CD4-positive, alpha-beta T cell treated with Interleukin-10 for 1 hour (primary cell): Measurements from ENCODE around the gene BET1.

Experiments used
- DNase-seq: peaks from one replicate; pipeline ENCODE4 v3.0.0-alpha.2; 2020

The BET1 gene

GRCh38 chr7:93955304-93955703 lies 48.9 kb downstream of the BET1 start:
- DNase-seq = no peak

DNA sequence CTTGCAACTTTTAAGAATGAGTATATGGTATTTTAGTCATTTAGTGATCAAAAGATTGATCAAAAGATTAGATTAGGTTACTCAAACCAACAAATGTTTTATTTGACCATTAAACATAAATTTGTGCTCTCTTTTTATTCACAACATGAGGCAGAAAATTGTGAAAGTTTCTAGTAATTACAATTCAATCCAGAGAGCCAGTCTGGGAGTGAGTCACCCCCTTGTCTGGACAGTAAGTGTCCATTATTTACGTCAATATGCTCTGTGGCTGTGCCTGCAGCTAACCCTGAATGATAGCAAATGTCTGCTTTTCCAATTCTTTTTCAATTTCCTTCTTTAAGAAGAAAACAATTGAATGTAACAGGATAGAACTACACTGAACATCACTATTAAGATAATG lies 54.7 kb downstream of the BET1 start:
- DNase-seq = no peak

GRCh38 chr7:93948873-93949272 lies 55.3 kb downstream of the BET1 start:
- no peak for DNase-seq

GRCh38 chr7:93948106-93948505 lies 56.0 kb downstream of the BET1 start:
- no peak for DNase-seq

DNA sequence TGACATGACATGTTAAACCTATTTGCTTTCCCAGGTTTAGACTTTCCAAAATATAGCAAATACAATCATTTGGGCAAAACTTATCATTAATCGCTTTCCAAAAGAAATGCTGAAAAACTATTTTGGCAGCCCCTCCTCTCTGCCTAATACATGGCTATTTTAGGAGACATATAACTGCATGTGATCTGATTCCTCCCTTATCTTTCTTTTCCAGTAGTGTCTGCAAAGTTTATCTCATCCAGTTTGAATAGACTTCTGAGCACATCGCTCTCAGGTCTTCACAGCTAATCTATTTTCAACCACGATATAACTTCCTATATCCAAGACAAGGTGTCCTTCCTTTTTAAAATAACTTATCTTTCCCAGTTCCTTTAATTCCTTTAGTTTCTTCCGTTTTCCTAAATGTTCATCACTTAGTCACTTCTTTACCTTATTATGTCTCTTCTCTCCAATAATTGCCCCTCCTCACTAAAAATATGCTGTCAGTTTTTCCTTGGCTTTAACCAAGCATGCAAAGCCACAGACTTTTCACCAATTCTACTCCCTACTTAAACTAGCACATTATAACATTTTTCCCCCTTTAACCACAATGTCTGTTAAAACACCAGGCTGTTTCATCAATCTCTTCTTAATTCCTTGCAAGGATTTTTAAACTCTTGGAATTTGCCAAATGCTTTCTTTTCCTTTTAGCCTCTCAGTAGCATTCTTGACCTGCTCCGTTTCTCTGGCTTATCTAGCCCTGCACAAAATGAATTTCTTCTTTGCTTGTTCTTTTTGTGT lies 58.2 kb downstream of the BET1 start:
- DNase-seq = no peak

DNA sequence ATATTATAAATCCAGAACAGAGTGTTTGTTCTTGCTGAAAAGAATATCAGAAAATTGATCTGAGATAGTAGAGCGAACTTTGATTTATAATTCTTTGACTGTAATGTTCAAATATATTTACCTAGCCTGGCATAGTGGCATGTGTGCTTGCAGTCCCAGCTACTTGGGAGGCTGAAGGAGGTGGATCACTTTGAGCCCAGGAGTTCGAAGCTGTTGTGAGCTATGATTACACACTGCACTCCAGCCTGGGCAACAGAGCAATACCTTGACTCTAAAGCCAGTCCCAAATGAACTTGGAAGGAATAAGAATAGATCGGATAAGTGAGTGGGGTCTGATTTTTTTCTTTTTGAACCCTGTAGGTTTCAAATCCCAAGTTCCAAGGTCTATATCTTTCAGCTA lies 59.1 kb downstream of the BET1 start:
- no peak for DNase-seq

DNA sequence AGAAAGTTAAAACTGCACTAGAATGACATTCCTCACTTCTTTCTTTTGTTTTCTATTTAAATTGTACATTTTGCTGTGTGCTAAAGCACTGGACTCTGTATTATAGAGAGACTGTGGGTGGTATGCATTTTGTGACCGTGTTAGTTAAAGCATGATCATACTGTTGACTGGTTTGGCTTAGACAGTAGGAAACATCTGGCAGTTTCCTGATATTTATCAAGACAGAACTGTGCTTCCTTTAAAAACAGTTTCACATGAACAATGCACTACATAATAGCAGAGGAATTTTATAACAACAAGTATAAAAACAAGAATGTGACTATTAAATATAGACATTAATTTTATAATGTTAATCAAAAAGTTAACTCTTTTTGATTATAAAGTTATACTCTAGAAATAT lies 59.5 kb downstream of the BET1 start:
- DNase-seq = no peak

DNA sequence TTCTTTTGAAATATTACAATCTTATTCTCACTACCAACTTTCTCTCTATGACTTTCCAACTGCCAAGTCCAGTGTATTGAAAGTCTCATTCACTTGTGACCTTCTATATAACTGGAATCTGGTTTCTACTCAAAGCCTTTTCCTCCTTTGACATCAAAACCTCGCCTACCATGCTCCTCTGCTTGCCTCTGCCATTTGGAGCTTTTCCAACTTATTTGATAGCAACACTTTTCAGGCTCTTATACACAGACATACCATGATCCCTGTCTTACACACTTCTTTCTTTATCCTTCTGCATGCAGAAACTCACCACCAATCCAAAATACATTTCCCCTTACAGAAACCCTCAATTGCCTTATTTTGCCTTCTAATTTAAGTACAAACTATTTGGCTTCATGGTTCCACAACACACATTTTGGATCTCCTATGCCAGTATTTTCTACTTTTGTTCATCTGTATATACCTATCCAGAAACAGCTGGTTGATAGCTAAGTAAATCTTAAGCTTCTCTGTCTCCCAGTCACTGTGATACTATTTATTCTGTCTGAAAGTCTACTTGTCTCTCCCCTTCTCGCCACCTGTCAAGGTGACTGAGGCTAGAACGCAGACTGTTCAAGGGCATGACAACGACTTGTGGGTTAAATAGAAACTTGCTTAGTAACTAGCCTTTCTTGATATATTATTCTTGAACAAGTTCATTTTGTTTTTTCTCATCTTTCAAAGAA lies 60.2 kb downstream of the BET1 start:
- no peak for DNase-seq
